Muscle layer of duodenum (tissue), 2 donors: ENCODE measurements around the gene RMI2.

Source experiments
- H3K27ac ChIP-seq: one replicate; pipeline ENCODE4 v1.7.0; 2013; ENCODE audit warnings: mild to moderate bottlenecking, low read length
- H3K27me3 ChIP-seq: one replicate; pipeline ENCODE4 v1.7.0; 2013; ENCODE audit warnings: low read depth, mild to moderate bottlenecking, control low read depth, low read length
- H3K36me3 ChIP-seq, 2 donors: one replicate each; pipeline ENCODE4 v1.7.0; 2013; ENCODE audit warnings: low read length in 2 of 2, control low read depth in 1 of 2, mild to moderate bottlenecking in 1 of 2; ENCODE audit not compliant: insufficient read depth in 2 of 2, control insufficient read depth in 1 of 2
- H3K4me1 ChIP-seq, 2 donors: one replicate each; pipeline ENCODE4 v1.7.0; 2013; ENCODE audit warnings: low read length in 2 of 2, mild to moderate bottlenecking in 2 of 2, control low read depth in 1 of 2, moderate library complexity in 1 of 2; ENCODE audit not compliant: insufficient read depth in 2 of 2, control insufficient read depth in 1 of 2
- H3K4me3 ChIP-seq, 2 donors: one replicate each; pipeline ENCODE4 v1.7.0; 2013; ENCODE audit warnings: low read length in 2 of 2, low read depth in 1 of 2, mild to moderate bottlenecking in 1 of 2
- H3K9me3 ChIP-seq, 2 donors: one replicate each; pipeline ENCODE4 v1.7.0; 2013; ENCODE audit warnings: low read length in 2 of 2, control low read depth in 1 of 2, mild to moderate bottlenecking in 1 of 2; ENCODE audit not compliant: control insufficient read depth in 1 of 2
- donor health status: healthy.

Gene RMI2

DNA sequence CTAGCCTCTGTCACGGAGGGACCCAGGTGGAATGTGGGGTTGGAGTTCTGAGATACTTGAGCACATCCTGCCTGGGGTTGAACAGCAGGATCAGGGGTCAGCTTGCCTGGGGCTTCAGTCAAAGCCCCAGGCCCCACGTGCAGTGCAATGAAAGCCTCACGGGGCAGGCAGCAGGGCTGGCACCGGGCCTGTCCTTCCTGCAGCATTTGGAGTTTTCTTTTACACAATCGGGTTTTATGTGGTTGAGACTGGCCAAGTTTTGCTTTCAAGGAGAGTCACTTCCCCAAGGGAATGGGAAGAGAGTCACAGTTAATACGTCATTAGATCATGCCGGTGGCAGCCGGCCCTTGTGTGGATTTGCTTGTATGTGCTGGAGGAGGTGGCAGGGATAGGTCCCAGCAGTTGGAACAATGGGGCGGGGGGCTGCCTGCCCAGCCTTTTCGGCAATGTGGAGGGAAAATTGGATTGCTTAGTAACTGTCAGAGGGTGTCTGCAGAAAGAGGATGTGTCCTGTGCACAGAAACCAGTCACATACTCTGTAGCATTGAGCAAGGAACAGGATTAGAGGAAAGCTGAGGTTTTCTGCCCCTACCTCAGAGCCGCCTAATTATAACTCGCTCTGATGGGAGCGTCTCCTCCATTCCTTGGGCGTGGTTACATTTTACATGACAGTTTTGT lies 4.5 kb downstream of the RMI2 start:
- Histone ChIP-seq H3K27me3 (no peaks in the 10 kb centered on the region), H3K27ac (peak overlapping the region; percentile 31), H3K4me3 (no peak overlapping the region), H3K36me3 (no peaks in the 10 kb centered on the region), H3K4me1 (peaks cover 3 to 22% of the 10 kb centered on the region in 2 donors), H3K9me3 (no peaks in the 10 kb centered on the region)

DNA sequence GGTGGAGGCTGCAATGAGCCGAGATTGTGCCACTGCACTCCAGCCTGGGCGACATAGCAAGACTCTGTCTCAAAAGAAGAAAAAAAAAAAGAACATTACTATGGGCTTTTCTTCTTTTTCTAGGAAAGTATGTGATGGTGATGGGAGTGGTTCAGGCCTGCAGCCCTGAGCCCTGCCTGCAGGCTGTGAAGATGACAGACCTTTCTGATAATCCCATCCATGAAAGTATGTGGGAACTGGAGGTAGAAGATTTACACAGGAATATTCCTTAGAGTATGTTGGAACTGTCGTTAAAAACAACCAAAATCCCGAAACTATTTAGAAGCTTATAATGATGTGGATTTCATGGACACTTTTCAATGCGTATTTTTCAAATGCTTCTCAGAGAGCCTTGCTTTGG lies 5.3 kb downstream of the RMI2 start:
- Histone ChIP-seq H3K36me3 (no peaks in the 10 kb centered on the region), H3K27ac (peak overlapping the region; percentile 30), H3K4me1 (peaks cover 3 to 22% of the 10 kb centered on the region in 2 donors), H3K4me3 (no peak overlapping the region), H3K9me3 (no peaks in the 10 kb centered on the region), H3K27me3 (no peaks in the 10 kb centered on the region)

DNA sequence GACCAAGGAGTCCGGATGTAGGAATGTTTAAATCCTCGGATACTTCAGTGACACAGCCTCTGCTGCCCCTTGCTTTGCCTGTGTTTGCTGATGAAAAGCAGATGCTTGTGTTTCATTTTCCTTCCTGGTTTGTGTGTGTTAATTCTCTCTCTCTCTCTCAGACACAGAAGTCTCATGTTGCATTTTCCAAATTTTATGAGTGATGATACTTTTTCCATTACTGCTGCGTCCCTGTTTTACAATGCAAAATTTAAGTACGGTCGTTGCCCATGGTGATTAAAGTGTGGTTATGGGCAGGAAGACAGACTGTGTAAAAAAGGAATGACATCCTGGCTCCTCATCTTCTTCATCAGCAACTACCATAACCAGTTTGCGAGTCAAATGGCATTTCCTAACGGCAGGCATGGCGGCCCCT lies 5.7 kb downstream of the RMI2 start:
- Histone ChIP-seq H3K27me3 (no peaks in the 10 kb centered on the region), H3K36me3 (no peaks in the 10 kb centered on the region), H3K27ac (peak overlapping the region; percentile 30), H3K9me3 (no peaks in the 10 kb centered on the region), H3K4me3 (peak overlapping the region in 1 of 2 donors; percentile 4), H3K4me1 (peaks cover 3 to 18% of the 10 kb centered on the region in 2 donors)

DNA sequence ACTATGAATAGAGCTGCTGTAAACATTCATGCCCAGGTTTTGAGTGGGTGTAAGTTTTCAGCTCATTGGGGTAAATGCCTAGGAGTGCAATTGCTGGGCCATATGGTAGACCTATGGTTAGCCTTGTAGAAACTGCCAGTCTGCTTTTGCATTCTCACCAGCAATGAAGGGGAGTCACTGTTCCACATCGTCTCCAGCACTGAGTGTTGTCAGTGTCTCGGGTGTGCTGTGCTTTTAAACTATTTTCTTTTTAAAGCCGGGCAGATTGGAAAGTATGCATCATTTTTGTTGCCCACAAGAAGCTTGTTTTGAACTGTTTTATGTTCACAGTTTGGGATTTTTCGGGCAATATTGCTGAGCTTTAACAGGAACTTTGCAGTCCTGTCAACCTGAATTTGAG lies 7.9 kb downstream of the RMI2 start:
- H3K4me3 ChIP-seq = no peak overlapping the region
- no peaks in the 10 kb centered on the region for H3K9me3 ChIP-seq
- H3K36me3 ChIP-seq = no peaks in the 10 kb centered on the region
- H3K27ac ChIP-seq = no peak overlapping the region
- no peaks in the 10 kb centered on the region for H3K27me3 ChIP-seq
- peaks cover 3 to 22% of the 10 kb centered on the region in 2 donors for H3K4me1 ChIP-seq

DNA sequence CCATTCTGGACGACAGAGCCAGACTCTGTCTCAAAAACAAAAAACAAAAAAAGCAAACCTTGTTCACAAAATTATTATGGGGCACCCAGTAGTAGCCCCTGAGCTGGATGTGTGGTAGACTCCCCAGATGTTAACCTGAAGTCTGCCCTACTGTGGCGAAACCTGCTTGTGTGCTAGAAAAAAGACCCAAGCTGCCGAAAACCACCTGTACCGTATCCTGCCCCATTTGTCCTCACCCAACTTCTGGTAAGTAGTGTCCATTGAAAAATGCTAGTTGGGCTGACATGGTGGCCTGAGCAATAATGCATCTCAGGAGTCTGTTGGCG lies 9.1 kb downstream of the RMI2 start:
- H3K36me3 ChIP-seq = no peaks in the 10 kb centered on the region
- no peak overlapping the region for H3K4me3 ChIP-seq
- H3K27me3 ChIP-seq = no peaks in the 10 kb centered on the region
- peaks cover 2 to 21% of the 10 kb centered on the region in 2 donors for H3K4me1 ChIP-seq
- H3K27ac ChIP-seq = no peak overlapping the region
- H3K9me3 ChIP-seq = no peaks in the 10 kb centered on the region

DNA sequence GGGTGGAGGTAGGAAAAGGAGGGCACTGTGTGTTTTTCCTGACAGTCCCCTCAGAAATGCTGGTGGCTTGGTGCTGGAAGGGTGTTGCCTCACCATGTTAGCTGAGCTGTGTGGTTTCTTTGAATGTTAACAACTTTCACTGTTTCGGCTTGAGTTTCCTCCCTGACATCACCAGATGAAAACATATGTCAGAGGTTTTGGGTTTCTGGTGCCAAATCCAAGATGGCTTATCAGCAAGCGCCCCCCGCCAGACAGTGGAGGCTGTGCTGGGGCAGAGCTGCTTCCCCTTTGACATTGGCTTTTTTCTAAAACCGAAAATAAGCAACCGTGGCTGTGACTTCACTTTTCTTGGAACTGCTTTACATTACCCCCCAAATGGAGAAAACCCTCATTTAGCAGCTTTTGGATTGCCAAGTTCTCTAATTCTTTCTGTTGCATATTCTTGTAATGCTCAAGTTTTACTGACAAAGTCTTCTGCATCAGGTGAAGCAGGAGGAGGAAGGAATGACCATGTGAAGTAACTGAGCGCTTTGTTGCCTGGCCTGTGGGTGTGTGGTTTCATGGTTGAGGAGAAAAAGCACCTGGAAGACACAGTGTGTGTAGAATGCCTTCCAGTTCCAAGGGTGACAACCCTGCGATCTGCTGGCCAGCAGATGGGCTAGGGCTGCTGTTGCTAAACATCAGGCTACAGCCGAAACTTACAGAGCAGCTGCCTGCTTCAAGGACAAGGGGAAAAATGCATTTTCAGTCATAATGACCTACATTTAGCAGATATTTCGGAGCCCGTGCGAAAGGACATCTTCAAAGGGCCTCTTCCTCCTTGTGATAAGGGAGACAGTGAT lies 9.7 kb downstream of the RMI2 start:
- H3K27me3 ChIP-seq = no peaks in the 10 kb centered on the region
- no peaks in the 10 kb centered on the region for H3K9me3 ChIP-seq
- peak overlapping the region; percentile 11 for H3K27ac ChIP-seq
- H3K4me1 ChIP-seq = peaks cover 0 to 15% of the 10 kb centered on the region in 2 donors
- no peak overlapping the region for H3K4me3 ChIP-seq
- no peaks in the 10 kb centered on the region for H3K36me3 ChIP-seq

DNA sequence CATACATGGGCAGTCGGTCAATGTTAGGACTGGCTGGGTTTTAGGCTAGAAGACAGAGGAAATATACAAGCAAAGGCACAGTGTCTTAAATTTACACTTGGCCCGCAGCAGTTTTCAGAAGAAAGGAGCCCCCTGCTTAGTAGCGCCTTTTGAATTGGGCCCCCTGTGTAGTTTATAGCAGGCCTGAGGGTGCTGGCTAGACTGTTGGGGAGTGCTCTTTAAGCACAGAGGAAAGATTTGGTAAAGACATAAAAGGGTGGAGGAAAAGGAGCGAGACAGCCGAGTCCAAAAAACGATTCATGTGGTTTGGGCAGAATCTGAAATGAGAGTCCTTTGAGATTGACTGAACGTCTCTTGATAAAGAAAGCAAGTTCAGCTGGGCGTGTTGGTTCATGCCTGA lies 10.6 kb downstream of the RMI2 start:
- Histone ChIP-seq H3K4me3 (no peak overlapping the region), H3K9me3 (no peaks in the 10 kb centered on the region), H3K27me3 (no peaks in the 10 kb centered on the region), H3K27ac (no peak overlapping the region), H3K4me1 (peaks cover 0 to 7% of the 10 kb centered on the region in 2 donors), H3K36me3 (no peaks in the 10 kb centered on the region)

DNA sequence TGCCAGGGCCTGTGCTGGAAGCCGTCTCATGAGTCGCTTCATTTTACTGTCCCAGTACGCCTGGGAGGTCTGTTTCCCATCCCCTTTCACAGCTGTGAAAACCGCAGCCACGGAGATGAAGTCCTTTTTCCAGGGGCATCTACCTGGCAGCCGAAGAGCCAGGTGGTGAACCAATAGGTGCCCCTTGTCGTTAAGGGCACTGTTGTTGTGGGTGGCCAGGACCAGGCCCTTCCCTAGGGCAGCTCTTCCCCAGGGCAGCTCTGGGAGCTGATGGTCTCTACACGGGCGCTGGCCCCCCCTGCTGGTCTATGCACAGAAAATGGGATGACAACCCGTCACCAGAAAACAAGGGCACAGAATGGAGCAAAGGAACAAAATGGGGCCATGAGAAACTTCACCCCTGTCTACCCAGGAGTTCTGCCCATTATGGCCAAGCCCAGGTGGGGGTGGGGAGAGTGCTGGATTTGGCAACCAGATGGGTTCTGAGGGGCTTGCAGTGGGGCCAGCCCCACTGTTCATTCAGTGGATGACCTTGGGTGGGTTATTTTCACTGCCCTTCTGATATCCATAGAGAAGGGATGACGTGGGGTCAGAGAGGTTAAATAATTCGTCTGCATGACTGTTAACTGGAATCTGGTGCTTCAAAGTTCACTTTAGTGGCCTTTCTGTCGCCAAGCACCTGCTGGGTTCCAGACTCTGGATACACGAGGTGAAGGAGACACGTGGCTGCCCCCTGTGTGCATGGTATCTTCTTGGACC lies 11.5 kb downstream of the RMI2 start:
- no peak overlapping the region for H3K27ac ChIP-seq
- H3K4me1 ChIP-seq = peaks cover 0 to 8% of the 10 kb centered on the region in 2 donors

DNA sequence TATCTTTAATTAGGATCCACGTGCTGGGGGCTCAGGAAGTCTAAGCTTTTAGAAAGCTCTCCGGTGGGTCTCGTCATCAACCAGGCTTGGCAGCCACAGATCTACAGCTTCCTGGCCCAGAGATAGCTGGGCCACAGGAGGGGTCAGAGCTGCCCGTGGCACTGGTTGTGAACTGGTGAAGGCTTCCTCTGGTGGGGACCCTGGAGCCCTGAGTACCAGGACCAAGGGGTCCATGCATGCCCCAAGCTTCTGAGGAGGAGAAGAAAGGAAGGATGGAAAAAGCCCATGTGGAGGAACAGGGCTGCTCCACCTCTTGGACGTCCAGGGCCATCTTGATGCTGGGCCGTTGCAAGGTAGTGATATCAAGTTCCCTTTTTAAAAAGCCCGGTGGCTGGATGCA lies 13.3 kb downstream of the RMI2 start:
- H3K36me3 ChIP-seq = no peaks in the 10 kb centered on the region
- no peak overlapping the region for H3K27ac ChIP-seq
- H3K4me3 ChIP-seq = no peak overlapping the region

More for the DNA sequence above, 11.5 kb downstream of the RMI2 start:
- no peaks in the 10 kb centered on the region for H3K9me3 ChIP-seq
- no peak overlapping the region for H3K4me3 ChIP-seq
- H3K36me3 ChIP-seq = no peaks in the 10 kb centered on the region
- no peaks in the 10 kb centered on the region for H3K27me3 ChIP-seq

DNA sequence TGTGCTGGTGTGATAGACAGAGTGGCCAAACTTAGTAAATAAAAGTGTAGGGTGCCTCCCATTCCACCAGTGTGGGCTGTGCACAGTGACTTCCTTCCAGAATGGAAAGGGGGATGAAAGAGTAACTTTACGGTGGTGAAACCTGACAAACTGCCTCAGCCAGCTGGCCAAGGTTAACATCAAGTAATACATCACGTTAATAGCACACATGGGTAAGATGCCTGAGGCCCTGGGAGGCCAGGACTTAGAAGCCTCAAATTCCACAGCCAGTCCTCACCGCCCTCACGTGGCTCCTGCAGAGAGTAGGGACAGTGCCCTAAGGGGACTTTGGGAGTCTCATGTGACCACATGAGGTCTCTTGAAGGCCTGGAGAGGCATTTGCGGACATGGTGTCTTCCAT lies 14.1 kb downstream of the RMI2 start:
- Histone ChIP-seq H3K4me3 (no peak overlapping the region), H3K27ac (no peak overlapping the region), H3K9me3 (no peaks in the 10 kb centered on the region), H3K27me3 (no peaks in the 10 kb centered on the region), H3K4me1 (peaks cover 0 to 18% of the 10 kb centered on the region in 2 donors), H3K36me3 (no peaks in the 10 kb centered on the region)

More for the DNA sequence above, 13.3 kb downstream of the RMI2 start:
- Histone ChIP-seq H3K27me3 (no peaks in the 10 kb centered on the region), H3K4me1 (peaks cover 0 to 18% of the 10 kb centered on the region in 2 donors), H3K9me3 (no peaks in the 10 kb centered on the region)

DNA sequence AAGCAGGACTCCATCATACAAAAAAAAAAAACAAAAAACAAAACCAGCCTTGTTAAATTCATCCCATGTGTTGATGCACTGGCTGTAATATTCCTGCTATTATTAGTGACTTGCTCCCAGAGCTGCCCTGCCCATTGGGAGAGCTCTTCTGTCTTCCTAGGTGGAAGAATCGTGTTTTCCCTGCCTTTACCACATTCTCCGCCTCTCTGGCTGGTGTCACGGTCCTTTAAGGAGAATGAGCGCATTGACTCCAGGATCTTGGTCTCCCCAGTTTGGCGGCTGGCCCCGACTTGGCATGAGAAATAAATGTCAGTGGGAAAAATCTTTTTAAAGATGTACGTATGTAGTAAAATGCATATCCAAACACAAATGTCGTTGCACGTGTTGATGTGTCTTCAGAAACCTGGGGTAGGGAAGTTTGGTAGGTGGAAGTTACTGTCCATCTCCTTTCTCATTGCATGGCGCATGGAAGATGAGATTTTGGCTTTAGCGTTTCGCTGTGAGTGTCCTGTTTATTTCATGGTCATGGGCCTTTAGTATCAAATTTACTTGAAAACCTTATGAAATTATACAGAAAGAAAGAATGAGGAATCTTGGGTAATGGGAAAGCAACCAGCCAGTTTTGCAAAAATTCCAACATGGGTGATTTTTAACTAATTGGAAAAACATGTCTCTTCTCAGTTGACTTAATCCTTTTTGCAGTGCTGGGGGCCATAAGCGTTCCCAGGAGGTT lies 15.5 kb downstream of the RMI2 start:
- H3K36me3 ChIP-seq = no peaks in the 10 kb centered on the region
- no peak overlapping the region for H3K27ac ChIP-seq
- no peaks in the 10 kb centered on the region for H3K9me3 ChIP-seq
- no peak overlapping the region for H3K4me3 ChIP-seq
- no peaks in the 10 kb centered on the region for H3K27me3 ChIP-seq
- peaks cover 0 to 23% of the 10 kb centered on the region in 2 donors for H3K4me1 ChIP-seq
